ENCODE measurements around the gene UST. TPM values are rescaled to one million over a fixed set of nuclear protein-coding genes. Genes with fewer than 3 reads are reported as not detected.

Gene UST
- total RNA-seq, 1 donor: 36.1 TPM

DNA sequence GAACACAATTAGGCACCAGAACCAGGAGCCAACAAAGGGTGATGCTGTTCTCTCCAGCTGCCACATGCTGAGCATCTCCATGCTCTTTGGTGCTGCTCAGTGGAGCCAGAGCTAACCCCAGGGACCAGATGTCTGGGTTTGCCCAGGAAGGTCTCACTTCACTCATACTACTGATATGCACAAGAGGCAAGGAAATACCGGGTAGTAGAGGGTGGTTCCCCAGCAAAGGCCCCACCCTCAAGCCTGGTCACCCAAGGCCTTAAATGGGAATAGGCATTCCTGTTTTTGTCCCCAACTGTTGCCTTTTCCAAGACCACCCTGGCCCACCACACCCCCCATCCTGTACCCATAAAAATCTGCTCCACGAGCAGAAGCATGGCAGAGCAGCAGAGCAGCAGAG is 366.1 kb downstream of the UST start:
- H3K4me3 ChIP-seq (ENCODE audit: low read depth, low read length): no peak overlapping the region
- TF ChIP-seq, protein P1, sequence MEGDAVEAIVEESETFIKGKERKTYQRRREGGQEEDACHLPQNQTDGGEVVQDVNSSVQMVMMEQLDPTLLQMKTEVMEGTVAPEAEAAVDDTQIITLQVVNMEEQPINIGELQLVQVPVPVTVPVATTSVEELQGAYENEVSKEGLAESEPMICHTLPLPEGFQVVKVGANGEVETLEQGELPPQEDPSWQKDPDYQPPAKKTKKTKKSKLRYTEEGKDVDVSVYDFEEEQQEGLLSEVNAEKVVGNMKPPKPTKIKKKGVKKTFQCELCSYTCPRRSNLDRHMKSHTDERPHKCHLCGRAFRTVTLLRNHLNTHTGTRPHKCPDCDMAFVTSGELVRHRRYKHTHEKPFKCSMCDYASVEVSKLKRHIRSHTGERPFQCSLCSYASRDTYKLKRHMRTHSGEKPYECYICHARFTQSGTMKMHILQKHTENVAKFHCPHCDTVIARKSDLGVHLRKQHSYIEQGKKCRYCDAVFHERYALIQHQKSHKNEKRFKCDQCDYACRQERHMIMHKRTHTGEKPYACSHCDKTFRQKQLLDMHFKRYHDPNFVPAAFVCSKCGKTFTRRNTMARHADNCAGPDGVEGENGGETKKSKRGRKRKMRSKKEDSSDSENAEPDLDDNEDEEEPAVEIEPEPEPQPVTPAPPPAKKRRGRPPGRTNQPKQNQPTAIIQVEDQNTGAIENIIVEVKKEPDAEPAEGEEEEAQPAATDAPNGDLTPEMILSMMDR (IDR thresholded peaks at IDR 0.05; ENCODE audit: insufficient read depth, low read length): no peak
- no peak for DNase-seq (ENCODE audit: low read depth)

DNA sequence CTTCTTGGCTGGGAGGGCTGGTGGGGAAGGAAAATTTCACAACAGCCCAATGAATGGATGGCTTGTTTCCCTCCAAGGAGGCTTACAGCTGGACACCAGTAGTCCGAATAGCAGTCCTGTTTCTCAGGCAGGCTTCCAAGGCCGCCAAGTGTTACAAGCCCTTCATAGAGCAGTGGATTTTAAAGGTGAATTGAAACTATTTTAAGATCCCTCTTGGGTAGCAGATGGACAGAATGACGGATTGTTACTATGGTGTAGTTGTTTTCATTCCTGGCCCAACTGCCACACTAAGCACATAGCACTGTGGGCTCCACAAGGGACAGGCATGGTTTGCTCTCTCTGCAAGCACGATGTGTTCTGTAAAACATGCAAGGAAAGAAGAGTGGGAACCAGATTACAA is 367.3 kb downstream of the UST start:
- no peak for DNase-seq (ENCODE audit: low read depth)
- TF ChIP-seq, protein P1 (IDR thresholded peaks at IDR 0.05; ENCODE audit: insufficient read depth, low read length): no peak

DNA sequence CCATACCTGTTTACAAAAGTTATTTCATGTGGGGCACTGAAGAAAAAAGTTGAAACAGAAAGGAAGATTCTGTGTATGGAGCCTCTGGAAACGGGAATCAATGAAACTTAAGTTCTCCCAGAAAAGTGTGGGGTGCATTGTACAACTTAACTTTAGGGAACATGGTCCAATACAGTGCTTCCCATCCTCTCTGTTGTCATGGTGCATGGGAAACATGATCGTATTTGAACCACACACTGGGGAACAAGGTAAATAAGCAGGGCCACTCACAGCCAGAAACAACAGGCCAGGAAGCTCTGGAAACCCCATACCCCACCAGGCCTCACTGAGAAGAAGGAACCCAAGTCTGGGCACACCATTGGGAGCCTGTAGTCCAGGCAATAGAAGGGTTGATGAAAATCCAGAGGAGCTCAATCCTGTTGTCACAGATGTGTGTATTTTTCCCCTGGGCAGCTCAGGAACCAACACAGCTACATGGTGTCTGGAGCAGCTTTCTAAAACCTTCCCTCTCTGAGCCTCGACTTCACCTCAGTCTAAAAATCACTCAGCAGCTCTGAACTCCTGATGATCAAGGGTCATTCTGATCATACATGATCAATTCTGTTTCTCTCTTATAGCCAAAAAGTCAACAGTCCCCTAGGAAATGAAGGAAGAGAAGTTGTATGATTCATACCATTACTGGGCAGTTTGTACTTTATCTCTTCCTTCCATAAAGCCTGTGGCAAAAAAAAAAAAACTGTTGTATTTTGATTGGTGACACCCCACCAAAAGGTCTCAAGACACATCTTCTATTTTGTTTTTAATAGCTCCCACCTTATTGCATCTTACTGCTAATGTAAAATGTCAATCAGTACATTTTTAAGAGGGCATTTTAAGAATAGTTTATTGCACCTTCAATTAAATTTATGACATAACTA is 372.2 kb downstream of the UST start:
- TF ChIP-seq, protein P1 (IDR thresholded peaks at IDR 0.05; ENCODE audit: insufficient read depth, low read length): no peak
- DNase-seq (ENCODE audit: low read depth): no peak
- no peak overlapping the region for H3K4me3 ChIP-seq (ENCODE audit: low read depth, low read length)

More for the DNA sequence above, 367.3 kb downstream of the UST start:
- no peak overlapping the region for H3K4me3 ChIP-seq (ENCODE audit: low read depth, low read length)

DNA sequence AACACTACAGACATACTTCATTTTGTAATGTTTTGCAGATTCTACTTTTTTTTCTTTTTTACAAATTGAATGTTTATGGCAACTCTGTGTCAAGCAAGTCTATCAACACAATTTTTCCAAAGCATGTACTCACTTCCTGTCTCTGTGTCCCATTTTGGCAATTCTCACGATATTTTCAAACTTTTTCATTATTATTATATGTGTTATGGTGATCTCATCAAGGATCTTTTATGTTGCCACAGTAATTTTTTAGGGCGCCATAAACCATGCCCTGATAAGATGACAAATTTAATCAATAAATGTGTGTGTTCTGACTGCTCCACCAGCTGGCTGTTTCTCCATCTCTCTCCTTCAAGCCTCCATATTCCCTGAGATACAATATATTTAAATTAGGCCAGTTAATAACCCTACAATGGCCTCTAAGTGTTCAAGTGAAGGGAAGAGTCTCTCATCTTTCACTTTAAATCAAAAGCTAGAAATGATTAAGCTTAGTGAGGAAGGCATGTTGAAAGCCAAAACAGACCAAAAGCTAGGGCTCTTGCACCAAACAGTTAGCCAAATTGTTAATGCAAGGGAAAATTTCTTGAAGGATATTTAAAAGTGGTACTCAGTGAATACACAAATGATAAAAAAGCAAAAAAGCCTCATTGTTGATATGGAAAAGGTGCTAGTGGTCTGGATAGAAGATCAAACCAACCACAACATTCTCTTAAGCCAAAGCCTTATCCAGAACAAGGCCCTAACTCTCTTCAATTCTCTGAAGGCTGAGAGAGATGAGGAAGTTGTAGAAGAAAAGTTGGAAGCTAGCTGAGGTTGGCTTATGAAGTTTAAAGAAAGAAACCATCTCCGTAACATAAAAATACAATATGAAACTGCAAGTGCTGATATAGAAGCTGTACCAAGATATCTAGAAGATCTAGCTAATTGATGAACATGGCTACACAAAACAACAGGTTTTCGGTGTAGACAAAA is 376.3 kb downstream of the UST start:
- TF ChIP-seq, protein P1 (IDR thresholded peaks at IDR 0.05; ENCODE audit: insufficient read depth, low read length): no peak
- DNase-seq (ENCODE audit: low read depth): no peak
- no peak overlapping the region for H3K4me3 ChIP-seq (ENCODE audit: low read depth, low read length)

DNA sequence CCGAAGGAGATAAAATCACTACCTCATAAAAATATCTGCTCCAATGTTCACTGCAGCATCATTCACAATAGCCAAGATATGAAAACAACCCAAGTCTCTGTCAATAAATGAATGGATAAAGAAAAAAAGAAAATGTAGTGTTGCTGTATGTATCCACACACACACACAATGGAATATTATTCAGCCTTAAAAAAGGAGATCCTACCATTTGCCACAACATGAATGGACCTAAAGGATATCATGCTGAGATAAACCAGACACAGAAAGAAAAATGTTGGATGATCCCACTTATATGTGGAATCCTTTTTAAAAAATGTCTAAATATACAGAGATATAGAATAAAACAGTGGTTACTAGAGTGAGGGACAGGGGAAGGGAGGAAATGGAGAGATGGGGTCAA is 378.5 kb downstream of the UST start:
- DNase-seq (ENCODE audit: low read depth): no peak
- TF ChIP-seq, protein P1 (IDR thresholded peaks at IDR 0.05; ENCODE audit: insufficient read depth, low read length): no peak
- no peak overlapping the region for H3K4me3 ChIP-seq (ENCODE audit: low read depth, low read length)

All from fibroblast of the aortic adventitia (primary cell).